Uterus (tissue), 2 donors: ENCODE data around the gene FAR1.

Source experiments
- CTCF ChIP-seq, 4 experiments: fragments of 200-600 bp in 2 of 4; fragments of 450-650 bp in 2 of 4; sonication (generic) in 2 of 4; IDR thresholded peaks; one replicate each; pipeline ENCODE4 v1.5.1; 2016 to 2019; ENCODE audit warnings: antibody characterized with exemption in 4 of 4, mild to moderate bottlenecking in 2 of 4, moderate library complexity in 1 of 4
- POLR2A ChIP-seq, 2 donors: fragments of 450-650 bp; IDR thresholded peaks; one replicate each; pipeline ENCODE4 v1.6.1; 2016; ENCODE audit warnings: antibody characterized with exemption in 2 of 2, mild to moderate bottlenecking in 1 of 2, moderate library complexity in 1 of 2

GRCh38 chr11:13674799-13675509, 6.5 kb downstream of the FAR1 start:
- TF ChIP-seq CTCF (IDR thresholded peaks at IDR 0.05) (no peak), POLR2A (IDR thresholded peaks at IDR 0.05) (no peak)
